ENCODE results near the gene PNP. TPM values are rescaled to one million over a fixed set of nuclear protein-coding genes. Genes with fewer than 3 reads are reported as not detected.
A peak's percentile ranks its signal among the peaks of the same experiment; 100 is the strongest.

The PNP gene
- total and polyA plus RNA-seq, 2 of the 8 experiments (the other 6 are each of a cell fraction or from before 2014, with no cell fraction given) = 108 to 130 TPM

GRCh38 chr14:20434701-20435581, 34.3 kb upstream of the PNP start (continued):
- TF ChIP-seq SIN3A (conservative IDR thresholded peaks at IDR 0.05 in 1 of 2, IDR thresholded peaks at IDR 0.05 in 1 of 2; ENCODE audit: low read depth in 1 of 2, low read length in 2 of 2) = no peak
- TF ChIP-seq ATF3 (IDR thresholded peaks at IDR 0.05; ENCODE audit: insufficient read depth, low read depth, low read length) = no peak
- TF ChIP-seq SUZ12 (IDR thresholded peaks at IDR 0.05; ENCODE audit: low read length) = peak; percentile 26; the same call in 1 of the 2 replicates
- TF ChIP-seq KDM4A (IDR thresholded peaks at IDR 0.05; ENCODE audit: low read depth, low read length, severe bottlenecking) = peak; percentile 86
- peak; percentile 34 for TF ChIP-seq ASH2L (IDR thresholded peaks at IDR 0.05; ENCODE audit: low read length)
- TF ChIP-seq SP4 (IDR thresholded peaks at IDR 0.05; ENCODE audit: low read length) = no peak
- TF ChIP-seq ATF2 (IDR thresholded peaks at IDR 0.05; ENCODE audit: low read length) = no peak
- no peak for TF ChIP-seq TEAD4 (IDR thresholded peaks at IDR 0.05; ENCODE audit: low read depth, low read length)
- no peak for TF ChIP-seq EGR1 (IDR thresholded peaks at IDR 0.05; ENCODE audit: borderline replicate concordance, low read depth, low read length)
- TF ChIP-seq SIX5 (IDR thresholded peaks at IDR 0.05; ENCODE audit: low read depth, low read length) = no peak
- no peak for TF ChIP-seq POU5F1 (IDR thresholded peaks at IDR 0.05; ENCODE audit: low read depth, low read length)
- no peak for TF ChIP-seq RAD21 (IDR thresholded peaks at IDR 0.05 in 1 of 2, conservative IDR thresholded peaks at IDR 0.05 in 1 of 2; ENCODE audit: low read depth in 2 of 2, low read length in 2 of 2)
- no peak for TF ChIP-seq TCF12 (IDR thresholded peaks at IDR 0.05; ENCODE audit: low read depth, low read length)
